A549 (cell line): ENCODE measurements around the gene EXOSC7. TPM values are rescaled to one million over a fixed set of nuclear protein-coding genes. Genes with fewer than 3 reads are reported as not detected.
A peak's percentile ranks its signal among the peaks of the same experiment; 100 is the strongest.
"Not testable (repeated sequence)": the region's sequence is repeated elsewhere in the genome, so short reads cannot be mapped to it uniquely, and the experiment has no call there.

ENCODE experiments used
- ATAC-seq, 2 experiments: fragments of 200-7000 bp in 1 of 2; fragments of >200 bp in 1 of 2; cut with Nextera tagmentation in 1 of 2; cut with Tn5 transposase in 1 of 2; 3 replicates each; pipeline versions ENCODE4 v1.8.0 to v1.9.1; 2018 to 2020; ENCODE audit warnings: mild to moderate bottlenecking in 1 of 2, moderate library complexity in 1 of 2
- CTCF ChIA-PET: fragments of 300-600 bp; sonication (Branson Sonifier 250); formaldehyde crosslinking; extraction: SDS; loops from one replicate; lab custom pipeline; 2021; ENCODE audit warnings: antibody characterized with exemption, inconsistent platforms; lab: Yijun Ruan, JAX
- POLR2A ChIA-PET: fragments of 350-600 bp; formaldehyde crosslinking; extraction: SDS; loops from one replicate; lab custom pipeline; 2021; ENCODE audit warnings: antibody characterized with exemption, inconsistent platforms; lab: Yijun Ruan, JAX
- DNase-seq, 2 experiments: peaks; one replicate each; pipeline versions ENCODE4 v3.0.0 to v3.0.0-alpha.2; 2011 to 2016; ENCODE audit warnings: low read depth in 1 of 2, low spot score in 1 of 2
- FAIRE-seq: peaks from 2 replicates; lab custom pipeline; 2011; peaks lifted over from hg19 to GRCh38; lab: Jason Lieb, UNC
- H3K27ac ChIP-seq, 2 experiments: fragments of >200 bp; sonication (Bioruptor Twin); formaldehyde crosslinking; 3 replicates each; pipeline ENCODE4 v1.5.1; 2016 to 2017
- H3K4me1 ChIP-seq: fragments of >200 bp; sonication (Bioruptor Twin); formaldehyde crosslinking; 3 replicates; pipeline ENCODE4 v1.6.1; 2016
- H3K4me2 ChIP-seq: fragments of >200 bp; sonication (Bioruptor Twin); formaldehyde crosslinking; 3 replicates; pipeline ENCODE4 v1.6.1; 2016
- H3K4me3 ChIP-seq: fragments of >200 bp; sonication (Bioruptor Twin); formaldehyde crosslinking; 3 replicates; pipeline ENCODE4 v1.5.1; 2016
- H3K9me3 ChIP-seq: fragments of >200 bp; sonication (Bioruptor Twin); formaldehyde crosslinking; 3 replicates; pipeline ENCODE4 v1.6.1; 2016
- ATOH8 ChIP-seq: fragments of 250-450 bp; sonication (Bioruptor Pico); IDR thresholded peaks from 2 replicates; pipeline ENCODE4 v1.5.0; 2020; ENCODE audit warnings: low read depth, mild to moderate bottlenecking, moderate library complexity
- BCL3 ChIP-seq: fragments of >200 bp; sonication (Bioruptor Twin); formaldehyde crosslinking; IDR thresholded peaks from 3 replicates; pipeline ENCODE4 v1.6.1; 2016
- CTCF ChIP-seq: fragments of >200 bp; sonication (Bioruptor Twin); formaldehyde crosslinking; IDR thresholded peaks from 3 replicates; pipeline ENCODE4 v1.5.1; 2016
- HOXB13 ChIP-seq: fragments of 250-450 bp; sonication (Bioruptor Pico); IDR thresholded peaks from 2 replicates; pipeline ENCODE4 v1.5.0; 2020; ENCODE audit warnings: low read depth, mild to moderate bottlenecking, moderate library complexity
- HOXB5 ChIP-seq: fragments of 250-450 bp; sonication (Bioruptor Pico); IDR thresholded peaks from 2 replicates; pipeline ENCODE4 v1.5.0; 2020; ENCODE audit warnings: mild to moderate bottlenecking, moderate library complexity
- JUNB ChIP-seq: fragments of >200 bp; sonication (Bioruptor Twin); formaldehyde crosslinking; IDR thresholded peaks from 2 replicates; pipeline ENCODE4 v1.6.1; 2016
- MAFK ChIP-seq: fragments of 450-650 bp; IDR thresholded peaks from 2 replicates; pipeline ENCODE4 v1.6.1; 2014; ENCODE audit not compliant: partially characterized antibody
- NPAS2 ChIP-seq: fragments of 250-450 bp; sonication (Bioruptor Pico); IDR thresholded peaks from 2 replicates; pipeline ENCODE4 v1.8.0; 2022; ENCODE audit warnings: mild to moderate bottlenecking, moderate library complexity, borderline replicate concordance
- NR3C1 ChIP-seq: fragments of >200 bp; sonication (Bioruptor Twin); formaldehyde crosslinking; IDR thresholded peaks from 3 replicates; pipeline ENCODE4 v1.6.1; 2017
- PHF8 ChIP-seq: fragments of 200-600 bp; sonication (generic); IDR thresholded peaks from 2 replicates; pipeline ENCODE4 v1.6.1; 2016; ENCODE audit warnings: low read depth, mild to moderate bottlenecking, antibody characterized with exemption, moderate library complexity, borderline replicate concordance
- POLR2A ChIP-seq: IDR thresholded peaks from 2 replicates; pipeline ENCODE4 v1.6.1; 2012; ENCODE audit warnings: mild to moderate bottlenecking, low read length
- RAD21 ChIP-seq, 2 experiments: fragments of >200 bp in 1 of 2; sonication (Bioruptor Twin) in 1 of 2; formaldehyde crosslinking in 1 of 2; IDR thresholded peaks in 1 of 2; conservative IDR thresholded peaks in 1 of 2; 2 replicates in 1 of 2; 3 replicates in 1 of 2; pipeline ENCODE4 v1.6.1; 2012 to 2018; ENCODE audit warnings: inconsistent platforms in 1 of 2
- RCOR1 ChIP-seq: fragments of 150-350 bp; IDR thresholded peaks from 2 replicates; pipeline ENCODE4 v1.6.1; 2014; ENCODE audit warnings: antibody characterized with exemption, low read length, low read depth
- REST ChIP-seq: fragments of 200-600 bp; sonication (generic); IDR thresholded peaks from 2 replicates; pipeline ENCODE4 v1.6.1; 2016; ENCODE audit warnings: antibody characterized with exemption, mild to moderate bottlenecking, moderate library complexity
- RFX5 ChIP-seq: fragments of 450-650 bp; IDR thresholded peaks from 2 replicates; pipeline ENCODE4 v1.7.1; 2014; ENCODE audit warnings: antibody characterized with exemption, mild to moderate bottlenecking, moderate library complexity
- WGBS: methylation state at CpG from one replicate; pipeline ENCODE4 v1.1.6; 2017; ENCODE audit errors: missing lambda C conversion rate; 5-methylcytosine and 5-hydroxymethylcytosine counted together
- polyA plus RNA-seq, 4 experiments: library from polyadenylated mRNA; depleted of rRNA in 3 of 4; stranded (reverse); fragments of >200 nt; fragmentation: RNase III in 1 of 4; extraction: RNeasy Plus Mini Kit Qiagen cat#74134 plus additional on column Dnase treatment in 1 of 4; gene quantifications; 2 replicates in 3 of 4; 3 replicates in 1 of 4; pipeline ENCODE4 v1.2.3, GENCODE V29; 2011 to 2017

EXOSC7 gene
- polyA plus RNA-seq, 2 of the 4 experiments (the other 2 are of a cell fraction) = 59.1 to 68.4 TPM

GRCh38 chr3:44984335-44984734 lies 8.3 kb downstream of the EXOSC7 start:
- FAIRE-seq = no peak
- TF ChIP-seq REST (no peak), HOXB13 (CRISPR knock-in tag) (no peak), RFX5 (no peak)
- no peak for DNase-seq
- ChIA-PET POLR2A (no interaction called here), CTCF (interaction anchor here (0.6 kb wide), 1 partner anchor 463 kb away, joined by 3 read pairs; no protein-coding TSS in a partner anchor)
- H3K27ac ChIP-seq = no peak overlapping the region
- no peak overlapping the region for H3K4me2 ChIP-seq
- 93% methylated on average over 2 of the region's 2 CpGs for WGBS
- H3K4me3 ChIP-seq = no peak overlapping the region
- no peaks in the 10 kb centered on the region for H3K4me1 ChIP-seq
- ATAC-seq = no peak
- no peaks in the 10 kb centered on the region for H3K9me3 ChIP-seq

GRCh38 chr3:44986330-44986729 lies 10.3 kb downstream of the EXOSC7 start:
- not testable (repeated sequence) for ATAC-seq, FAIRE-seq, H3K4me2 ChIP-seq, DNase-seq, H3K27ac ChIP-seq, H3K4me1 ChIP-seq, H3K4me3 ChIP-seq, H3K9me3 ChIP-seq
- CTCF ChIA-PET = interaction anchor here (0.7 kb wide), 1 partner anchor 1321 kb away, joined by 3 read pairs; no protein-coding TSS in a partner anchor
- 100% methylated on average over 5 of the region's 14 CpGs for WGBS
- POLR2A ChIA-PET = interaction anchor here (0.9 kb wide), 1 partner anchor 11 kb away, joined by 4 read pairs; the partner anchor contains the start of genes EXOSC7 and ZDHHC3

GRCh38 chr3:44987332-44987731 lies 11.3 kb downstream of the EXOSC7 start:
- POLR2A ChIA-PET = no interaction called here
- FAIRE-seq = no peak

GRCh38 chr3:44988073-44988472 lies 12.0 kb downstream of the EXOSC7 start:
- WGBS = 95% methylated on average over 2 of the region's 2 CpGs
- no peaks in the 10 kb centered on the region for H3K9me3 ChIP-seq
- TF ChIP-seq NPAS2 (CRISPR knock-in tag) (no peak), RAD21 (conservative IDR thresholded peaks at IDR 0.05 in 1 of 2, IDR thresholded peaks at IDR 0.05 in 1 of 2) (peak in 1 of 2 experiments; percentile 9; a peak in 1 of 5 replicates), CTCF (peak; percentile 21; the same call in 1 of the 3 replicates)
- TF ChIP-seq, all 56 proteins: peak for 2
- FAIRE-seq = no peak
- ChIA-PET CTCF (interaction anchor here (0.7 to 0.9 kb wide), 2 partner anchors 13 to 22 kb away, joined by 3 read pairs; no protein-coding TSS in a partner anchor), POLR2A (no interaction called here)
- H3K4me1 ChIP-seq = peaks cover 3% of the 10 kb centered on the region
- no peak overlapping the region for H3K27ac ChIP-seq
- ATAC-seq = peak; percentile 50 to 61; a peak in 3 of 6 replicates
- peak in 1 of 2 experiments; percentile 22 for DNase-seq
- H3K4me3 ChIP-seq = no peak overlapping the region
- H3K4me2 ChIP-seq = no peak overlapping the region

More at GRCh38 chr3:44987332-44987731, 11.3 kb downstream of the EXOSC7 start:
- CTCF ChIA-PET = interaction anchor here (0.7 to 0.9 kb wide), 2 partner anchors 12 to 22 kb away, joined by 3 read pairs; no protein-coding TSS in a partner anchor
- ATAC-seq = no peak
- no peak for DNase-seq
- H3K4me2 ChIP-seq = no peak overlapping the region
- H3K9me3 ChIP-seq = no peaks in the 10 kb centered on the region
- TF ChIP-seq MAFK (no peak), HOXB13 (CRISPR knock-in tag) (no peak), HOXB5 (no peak), ATOH8 (CRISPR knock-in tag) (no peak), PHF8 (no peak), RCOR1 (no peak), NR3C1 (no peak), RFX5 (no peak), POLR2A (no peak), JUNB (no peak), BCL3 (no peak)
- H3K27ac ChIP-seq = no peak overlapping the region
- no peaks in the 10 kb centered on the region for H3K4me1 ChIP-seq
- 97% methylated on average over 6 of the region's 6 CpGs for WGBS
- no peak overlapping the region for H3K4me3 ChIP-seq
